CD4-positive, alpha-beta T cell treated with Interleukin-21 for 1 hour (primary cell): ENCODE measurements around the gene PRKAR1B.
"Not testable (repeated sequence)": the region's sequence is repeated elsewhere in the genome, so short reads cannot be mapped to it uniquely, and the experiment has no call there.

ENCODE experiments used
- DNase-seq: peaks from one replicate; pipeline ENCODE4 v3.0.0-alpha.2; 2020

Gene PRKAR1B

DNA sequence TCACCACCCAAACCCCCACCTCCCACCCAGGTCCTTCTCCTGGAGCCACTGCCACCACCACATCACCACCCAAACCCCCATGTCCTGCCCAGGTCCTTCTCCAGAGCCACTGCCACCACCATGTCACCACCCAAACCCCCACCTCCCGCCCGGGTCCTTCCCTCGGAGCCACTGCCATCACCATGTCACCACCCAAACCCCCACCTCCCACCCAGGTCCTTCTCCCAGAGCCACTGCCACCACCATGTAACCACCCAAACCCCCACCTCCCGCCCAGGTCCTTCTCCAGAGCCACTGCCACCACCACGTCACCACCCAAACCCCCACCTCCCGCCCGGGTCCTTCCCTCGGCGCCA, 175.5 kb downstream of the PRKAR1B start:
- DNase-seq, result not testable (repeated sequence)

DNA sequence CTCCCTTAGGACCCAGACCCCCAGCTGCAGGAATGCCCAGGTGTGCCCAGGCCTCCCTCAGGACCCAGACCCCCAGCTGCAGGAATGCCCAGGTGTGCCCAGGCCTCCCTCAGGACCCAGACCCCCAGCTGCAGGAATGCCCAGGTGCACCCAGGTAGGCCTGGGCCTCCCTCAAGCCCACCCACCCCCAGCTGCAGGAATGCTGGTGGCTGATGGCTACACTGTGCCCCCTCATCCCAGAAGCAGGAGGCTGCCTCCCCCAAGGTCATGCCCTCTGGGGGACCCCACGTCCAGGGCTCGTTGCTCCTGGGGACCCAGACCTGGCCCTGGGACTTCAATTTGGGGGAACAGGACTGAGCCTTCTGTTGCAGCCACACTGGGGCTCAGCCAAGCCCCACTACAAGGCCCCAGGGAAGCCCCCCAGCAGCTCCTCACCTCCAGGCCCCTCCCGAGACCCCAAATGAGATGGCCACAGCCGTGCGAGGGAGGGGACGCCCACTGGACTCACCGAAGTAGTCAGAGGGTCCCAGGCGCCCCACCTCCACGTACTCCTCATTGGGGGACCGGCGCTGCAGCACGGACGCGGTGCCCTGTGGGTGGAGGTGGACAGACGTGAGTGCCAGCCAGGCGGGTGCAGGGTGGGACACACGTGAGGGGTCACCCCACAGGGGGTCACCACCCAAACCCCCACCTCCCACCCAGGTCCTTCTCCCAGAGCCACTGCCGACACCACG, 176.0 kb downstream of the PRKAR1B start:
- DNase-seq, result no peak

DNA sequence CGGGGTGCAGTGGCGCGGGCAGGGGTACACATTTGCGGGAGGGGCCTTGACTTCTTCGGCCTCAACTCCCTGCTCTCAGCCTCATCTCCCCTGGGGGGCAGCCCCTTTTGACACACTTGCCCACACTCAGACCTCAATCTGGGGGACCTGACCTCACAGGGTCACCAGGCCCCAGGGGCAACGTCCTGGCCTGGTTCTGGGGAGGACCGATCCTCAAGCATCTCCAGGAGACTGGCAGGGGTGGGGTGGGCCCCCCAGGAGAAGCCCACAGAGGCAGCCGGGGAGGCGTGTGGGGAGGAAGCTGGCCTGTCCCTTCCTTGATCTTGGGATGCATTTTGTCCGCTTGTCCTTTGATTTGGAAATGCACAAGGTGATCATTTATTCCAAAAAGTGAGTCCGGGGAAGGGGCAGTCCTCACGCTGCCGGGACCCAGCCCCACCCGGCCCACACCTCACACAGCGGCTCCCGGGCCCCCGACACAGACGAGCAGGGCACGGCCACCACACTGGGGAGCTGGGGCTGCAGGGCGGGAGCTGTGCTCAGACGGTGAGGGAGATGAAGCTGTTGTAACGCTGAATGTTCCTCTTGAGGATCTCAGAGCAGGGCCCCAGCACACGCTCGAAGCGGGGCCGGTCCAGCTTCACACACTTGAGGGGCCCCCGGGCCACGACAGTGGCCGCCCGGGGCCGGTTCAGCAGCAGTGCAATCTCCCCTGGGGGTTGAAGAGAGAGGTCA, 177.0 kb downstream of the PRKAR1B start:
- no peak for DNase-seq

DNA sequence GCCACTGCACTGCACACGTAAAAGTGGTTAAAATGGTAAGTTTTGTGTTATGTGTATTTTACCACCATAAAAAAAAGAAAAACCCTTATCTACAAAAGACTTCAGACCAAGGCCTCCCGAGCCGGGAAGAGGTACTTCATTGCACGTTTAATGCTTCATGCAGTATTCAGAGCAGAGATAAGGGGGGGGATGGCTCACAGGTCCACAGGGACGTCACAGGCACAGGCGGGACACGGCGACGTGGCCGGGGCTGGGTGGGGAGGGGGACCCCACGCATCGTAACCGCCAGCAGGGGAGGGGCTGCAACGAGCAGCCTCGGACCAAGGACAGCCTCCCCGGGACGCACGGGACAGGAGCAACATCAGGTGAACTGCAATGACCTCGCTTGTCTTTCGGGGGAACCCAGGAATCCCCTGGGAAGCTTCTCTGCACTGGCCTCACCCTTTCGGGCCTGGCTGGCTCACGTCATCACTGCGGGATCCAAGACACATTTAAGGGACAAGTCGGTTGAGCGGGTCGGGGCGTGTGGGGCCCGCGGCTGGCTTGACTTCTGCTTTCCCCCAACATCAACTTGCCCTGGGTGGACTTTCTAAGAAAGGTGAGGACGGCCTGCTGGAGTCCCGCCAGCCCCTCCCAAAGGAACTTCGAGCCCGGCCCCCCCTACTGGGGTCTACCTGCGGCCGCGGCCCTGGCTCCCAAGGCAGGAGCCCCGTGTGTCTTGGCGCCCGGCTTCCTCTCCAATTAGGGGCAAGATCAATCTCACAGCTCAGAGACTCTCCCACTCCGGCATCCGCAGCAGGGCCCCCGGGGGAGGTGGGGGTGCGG, 177.8 kb downstream of the PRKAR1B start:
- DNase-seq, result no peak

DNA sequence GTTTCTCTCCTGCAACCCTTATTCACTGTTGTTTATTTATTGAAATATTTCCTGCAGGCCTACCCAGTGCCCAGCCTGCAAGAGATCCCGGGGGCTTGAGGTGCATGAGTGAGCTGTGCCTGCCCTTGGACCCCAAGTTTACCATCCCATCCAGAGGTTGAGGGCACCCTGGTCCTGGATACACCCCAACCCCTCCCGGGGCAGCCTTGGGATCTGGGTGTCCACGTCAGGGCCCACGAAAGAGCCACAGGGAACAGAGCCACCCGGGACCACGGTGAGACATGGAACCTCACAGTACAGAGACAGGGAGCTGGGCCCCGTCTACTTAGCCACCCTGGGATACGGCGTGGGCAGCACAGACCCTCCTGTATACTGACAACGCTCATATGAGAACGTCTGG, 178.7 kb downstream of the PRKAR1B start:
- DNase-seq, result no peak

DNA sequence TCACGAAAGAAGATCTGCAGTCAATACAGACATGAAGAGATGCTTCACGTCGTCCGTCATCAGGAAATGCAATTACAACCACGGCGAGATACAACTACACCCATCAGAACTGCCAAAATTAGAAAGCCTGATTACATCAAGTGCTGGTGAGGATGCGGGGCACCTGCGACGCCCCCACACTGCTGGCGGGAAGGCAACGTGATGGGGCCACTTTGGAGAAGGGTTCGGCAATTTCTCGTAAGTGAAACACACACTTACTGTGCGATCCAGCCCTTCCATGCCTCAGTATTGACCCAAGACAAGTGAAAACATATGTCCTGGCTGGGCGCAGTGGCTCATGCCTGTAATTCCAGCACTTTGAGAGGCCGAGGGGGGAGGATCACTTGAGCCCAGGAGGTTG, 181.6 kb downstream of the PRKAR1B start:
- no peak for DNase-seq

DNA sequence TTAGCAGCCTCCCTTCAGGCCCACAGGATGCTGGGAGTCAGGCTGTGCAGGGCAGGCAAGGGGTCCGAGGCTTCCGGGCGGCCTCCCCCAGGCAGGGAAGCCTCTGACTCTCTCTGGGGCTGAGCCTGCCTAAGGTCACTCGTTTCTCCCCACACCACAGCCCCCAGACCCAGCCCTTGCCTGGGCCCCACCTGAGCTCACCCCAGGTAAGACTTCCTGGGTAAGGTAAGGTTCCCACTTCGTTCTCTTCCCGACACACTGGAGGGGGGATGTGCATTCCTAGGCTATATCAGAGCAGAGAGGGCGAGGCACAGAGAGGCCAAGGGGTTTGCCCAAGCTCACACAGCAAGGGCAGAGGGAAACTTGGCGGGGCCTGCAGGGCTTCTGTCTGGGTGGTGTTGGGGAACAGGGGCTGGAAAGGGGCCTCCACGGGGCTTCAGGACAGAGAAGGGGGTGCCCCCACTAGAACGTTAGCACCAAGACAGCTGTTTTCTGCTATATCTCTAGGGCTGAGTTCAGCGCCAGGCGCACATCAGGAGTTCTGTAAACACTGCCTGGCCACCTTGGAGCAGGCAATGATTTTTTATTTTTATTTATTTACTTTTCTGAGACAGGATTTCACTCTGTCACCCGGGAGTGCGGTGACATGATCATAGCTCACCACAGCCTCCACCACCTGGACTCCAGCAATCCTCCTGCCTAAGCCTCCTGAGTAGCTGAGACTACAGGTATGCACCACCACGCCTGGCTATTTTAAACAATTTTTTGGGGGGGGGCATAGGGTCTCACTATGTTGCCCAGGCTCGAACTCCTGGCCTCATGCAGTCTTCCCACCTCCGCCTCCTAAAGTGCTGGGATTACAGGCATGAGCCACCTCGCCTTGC, 182.5 kb downstream of the PRKAR1B start:
- no peak for DNase-seq

DNA sequence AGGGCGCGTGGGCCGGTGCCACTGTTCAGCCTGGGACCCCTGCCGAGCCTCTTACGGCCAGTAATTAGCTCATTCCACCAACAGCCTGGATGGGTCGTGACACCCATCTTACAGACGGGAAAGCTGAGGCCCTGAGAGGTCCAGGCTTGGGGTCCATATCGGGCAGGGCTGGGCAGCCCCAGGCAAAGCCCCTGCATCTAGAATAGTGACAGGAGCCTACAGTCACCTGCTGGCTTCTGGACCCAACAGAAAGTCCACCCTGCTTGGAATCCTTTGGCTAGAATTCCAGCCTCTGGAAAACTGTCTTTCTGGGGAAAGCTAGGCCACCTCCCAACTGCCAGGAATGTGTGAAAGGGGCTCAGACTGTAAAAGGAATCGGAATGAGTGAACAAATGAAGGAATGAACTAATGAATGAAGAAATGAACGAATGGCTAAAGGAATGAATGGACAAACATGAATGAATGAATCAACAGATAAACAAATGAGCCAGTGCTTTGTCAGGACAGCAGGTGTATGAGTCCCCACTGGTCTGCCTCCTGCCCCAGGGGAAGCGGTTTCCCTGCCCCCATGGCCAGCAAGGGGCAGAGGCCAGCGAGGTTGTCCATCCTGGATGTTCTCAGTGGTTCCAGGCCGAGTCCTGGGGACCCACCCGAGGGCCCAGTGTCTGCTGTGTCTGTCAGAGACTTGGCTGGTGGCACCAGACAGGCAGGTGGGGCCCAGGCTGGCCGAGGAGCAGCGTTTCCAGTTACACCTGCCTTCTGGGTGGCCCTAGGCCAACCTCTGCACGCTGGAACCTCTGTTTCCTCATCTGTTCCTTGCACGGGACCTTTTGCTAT, 183.4 kb downstream of the PRKAR1B start:
- no peak for DNase-seq

DNA sequence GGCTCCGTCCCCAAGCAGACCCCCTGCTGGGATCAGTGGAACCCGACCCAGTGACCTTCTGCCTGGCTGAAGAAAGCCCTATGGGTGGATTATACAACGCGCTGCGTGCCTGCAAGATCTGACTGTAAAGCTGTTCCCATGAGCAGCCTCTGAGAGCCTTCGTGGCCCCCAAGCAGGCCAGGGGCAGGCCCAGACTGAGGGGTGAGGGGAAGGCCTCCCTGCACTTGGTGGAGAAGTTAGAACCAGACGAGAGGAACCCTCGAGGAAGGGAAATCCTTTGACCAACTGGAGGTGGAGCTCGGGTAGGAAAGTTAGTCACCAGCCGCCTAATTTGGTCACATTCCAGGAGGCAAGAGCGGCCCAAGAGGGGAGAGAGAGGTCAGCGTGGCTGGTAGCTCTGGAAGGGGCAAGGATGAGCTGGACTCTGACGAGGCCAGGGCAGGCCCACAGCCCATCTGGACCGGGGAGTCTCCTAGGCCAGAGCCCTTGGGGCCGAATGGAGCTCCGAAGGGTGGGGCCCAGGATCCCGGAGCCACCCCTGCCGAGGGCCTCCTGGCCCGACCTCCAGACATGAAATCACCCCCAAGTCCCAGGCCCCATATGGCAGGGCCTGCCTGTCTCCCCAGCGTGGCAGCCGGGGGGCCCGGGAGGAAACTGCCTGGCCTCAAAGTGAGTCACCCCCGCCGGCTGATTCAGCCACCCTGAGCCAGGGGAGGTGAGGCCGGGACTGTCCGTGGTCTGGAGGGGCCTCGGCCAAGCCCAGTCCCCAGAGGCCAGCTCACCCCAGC, 184.2 kb downstream of the PRKAR1B start:
- no peak for DNase-seq

DNA sequence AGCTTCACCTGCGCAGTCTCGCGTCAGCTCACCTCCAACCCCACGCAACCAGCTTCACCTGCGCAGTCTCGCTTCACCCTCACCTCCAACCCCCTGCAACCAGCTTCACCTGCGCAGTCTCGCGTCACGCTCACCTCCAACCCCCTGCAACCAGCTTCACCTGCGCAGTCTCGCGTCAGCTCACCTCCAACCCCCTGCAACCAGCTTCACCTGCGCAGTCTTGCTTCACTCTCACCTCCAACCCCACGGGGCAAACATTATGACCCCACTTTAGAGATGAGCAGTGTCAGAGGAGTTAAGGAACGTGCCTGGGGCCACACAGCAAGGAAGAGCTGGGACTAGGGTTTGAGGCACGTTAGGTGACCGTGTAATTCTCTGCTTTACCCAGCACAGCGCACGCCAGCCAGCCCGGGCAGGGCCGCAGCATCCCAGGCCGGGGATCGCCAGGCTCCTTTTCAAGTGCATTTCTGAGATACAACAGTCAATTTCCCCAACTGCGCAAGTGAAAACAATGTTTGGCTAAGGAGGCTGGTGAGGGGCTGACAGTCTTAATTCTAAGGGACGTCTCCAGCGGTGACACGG, 184.9 kb downstream of the PRKAR1B start:
- DNase-seq, result no peak

DNA sequence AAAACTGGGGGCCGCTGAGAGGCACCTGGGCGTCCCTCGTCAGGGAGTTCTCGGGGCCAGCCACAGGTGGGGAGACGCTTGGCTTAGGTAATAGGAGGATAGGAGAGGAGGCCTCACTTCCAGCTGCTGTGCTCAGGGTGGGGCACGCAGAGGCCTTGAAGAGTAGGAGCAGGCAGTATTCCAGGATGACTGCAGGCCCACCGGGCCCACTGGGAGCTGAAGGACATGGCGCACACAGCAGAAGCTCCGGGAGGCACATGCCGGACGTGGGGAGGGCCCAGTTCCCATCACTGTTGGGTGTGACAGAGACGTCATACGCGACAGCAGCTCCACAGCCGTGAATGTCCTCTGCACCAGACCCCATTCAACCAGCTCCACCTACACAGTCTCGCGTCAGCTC, 185.4 kb downstream of the PRKAR1B start:
- no peak for DNase-seq

DNA sequence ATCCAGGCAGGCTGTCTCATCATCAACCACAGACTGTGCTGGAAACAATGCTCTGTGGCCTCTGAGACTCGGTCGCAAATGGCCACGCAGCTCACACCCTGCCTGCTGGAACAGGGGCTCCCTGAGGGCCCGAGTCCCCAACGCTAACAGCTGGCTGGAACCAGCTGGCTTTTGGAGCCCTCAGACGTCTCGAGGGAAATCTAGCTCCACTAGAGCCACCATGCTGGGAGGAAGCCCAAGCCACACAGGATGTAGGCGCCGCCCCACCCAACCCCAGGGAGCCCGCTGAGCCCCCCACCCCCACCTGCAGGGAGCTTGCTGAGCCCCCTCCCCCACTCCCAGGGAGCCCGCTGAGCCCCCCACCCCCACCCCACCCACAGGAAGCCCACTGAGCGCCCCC, 186.1 kb downstream of the PRKAR1B start:
- DNase-seq, result no peak

DNA sequence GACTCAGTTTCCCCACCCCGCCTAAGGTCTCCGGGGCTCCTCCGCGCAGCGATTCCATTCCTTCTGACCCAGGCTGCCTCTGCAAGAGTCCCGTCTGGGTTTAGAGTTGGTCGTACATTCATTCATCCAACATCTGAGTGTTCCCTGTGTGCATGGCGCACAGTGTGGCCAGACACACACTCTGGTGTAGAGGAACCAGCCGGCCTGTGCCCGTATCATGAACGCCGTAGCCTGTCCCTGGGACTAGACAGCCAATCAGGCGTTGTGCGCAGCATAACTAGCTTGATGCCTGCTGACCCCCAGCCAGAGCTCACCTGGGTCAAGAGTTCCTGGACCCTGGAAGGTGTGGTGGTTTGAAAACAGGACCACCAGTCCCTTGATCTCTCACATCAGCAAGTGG, 186.5 kb downstream of the PRKAR1B start:
- DNase-seq, result no peak

DNA sequence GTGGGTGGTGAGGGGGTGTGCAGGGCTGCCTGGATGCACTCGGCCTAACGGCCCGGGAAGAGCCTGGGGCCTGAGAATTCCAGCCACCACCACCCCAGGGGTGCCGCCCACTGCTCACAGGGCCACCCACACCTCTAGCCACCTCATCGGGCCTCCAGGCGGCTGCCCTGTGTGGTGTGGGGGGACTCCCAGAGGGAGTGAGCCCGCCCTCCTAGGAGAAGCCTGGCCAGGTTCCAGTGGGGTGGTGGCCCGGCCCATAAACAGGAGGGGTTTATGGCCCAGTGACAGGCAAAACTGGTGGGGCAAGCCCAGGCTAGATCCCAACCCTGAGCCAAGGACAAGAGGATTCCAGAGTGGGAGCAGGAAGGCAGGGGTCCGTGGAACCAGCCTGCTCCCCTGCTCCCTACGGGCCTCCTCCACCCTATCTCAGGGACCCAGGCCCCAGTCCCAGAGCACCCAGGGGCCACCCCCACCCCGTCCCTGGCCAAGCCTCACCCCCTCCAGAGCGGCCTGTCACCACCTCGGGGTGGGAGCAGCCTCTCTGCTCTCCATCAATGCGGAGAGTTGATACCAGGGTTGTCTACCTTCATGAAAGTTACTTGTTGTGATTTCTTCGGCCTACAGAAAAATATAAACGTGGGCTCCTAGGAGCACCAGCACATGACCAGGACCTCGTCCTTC, 187.2 kb downstream of the PRKAR1B start:
- DNase-seq, result no peak

DNA sequence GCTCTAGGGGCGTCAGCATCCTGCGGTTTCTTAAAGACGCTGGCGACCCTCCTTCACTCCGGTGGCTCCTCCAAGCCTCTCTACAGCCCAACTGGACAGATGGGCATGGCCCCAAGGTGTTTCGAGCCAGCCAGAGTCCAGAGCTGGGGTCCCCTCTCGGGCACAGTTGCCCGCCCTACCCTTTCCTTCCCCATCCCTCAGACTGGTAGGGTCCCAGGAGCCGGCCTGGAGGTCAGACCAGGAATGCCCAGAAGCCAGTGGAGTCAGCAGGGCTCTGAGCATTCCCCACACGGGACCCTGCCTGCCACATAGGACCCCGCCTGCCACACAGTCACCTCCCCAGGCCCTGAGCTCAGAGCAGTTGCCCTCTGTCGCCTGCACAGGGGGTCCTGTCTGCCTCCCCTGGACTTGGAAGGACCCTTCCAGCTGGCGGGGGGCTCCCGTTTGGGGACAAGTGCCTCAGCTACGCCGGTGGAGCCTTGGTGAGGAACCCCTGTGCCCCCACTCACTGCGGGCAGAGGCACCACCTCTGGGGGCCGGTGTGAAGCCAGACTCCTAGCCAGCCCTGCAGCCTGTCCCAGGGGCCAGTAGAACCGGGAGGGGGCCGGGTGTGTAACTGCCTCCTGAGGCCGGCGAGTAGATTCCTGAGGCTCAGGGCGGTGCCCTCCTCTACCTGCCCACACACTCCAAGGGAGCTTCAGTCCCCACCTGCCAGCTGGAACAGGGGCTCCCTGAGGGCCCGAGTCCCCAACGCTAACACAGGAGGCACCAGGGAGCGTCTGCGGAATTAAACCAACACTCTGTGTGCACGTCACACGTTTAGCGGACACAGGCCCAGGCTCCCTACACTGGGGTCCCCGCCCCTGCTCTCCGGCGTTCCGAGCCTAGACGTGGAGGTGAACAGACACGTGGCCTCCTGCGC, 188.1 kb downstream of the PRKAR1B start:
- no peak for DNase-seq

DNA sequence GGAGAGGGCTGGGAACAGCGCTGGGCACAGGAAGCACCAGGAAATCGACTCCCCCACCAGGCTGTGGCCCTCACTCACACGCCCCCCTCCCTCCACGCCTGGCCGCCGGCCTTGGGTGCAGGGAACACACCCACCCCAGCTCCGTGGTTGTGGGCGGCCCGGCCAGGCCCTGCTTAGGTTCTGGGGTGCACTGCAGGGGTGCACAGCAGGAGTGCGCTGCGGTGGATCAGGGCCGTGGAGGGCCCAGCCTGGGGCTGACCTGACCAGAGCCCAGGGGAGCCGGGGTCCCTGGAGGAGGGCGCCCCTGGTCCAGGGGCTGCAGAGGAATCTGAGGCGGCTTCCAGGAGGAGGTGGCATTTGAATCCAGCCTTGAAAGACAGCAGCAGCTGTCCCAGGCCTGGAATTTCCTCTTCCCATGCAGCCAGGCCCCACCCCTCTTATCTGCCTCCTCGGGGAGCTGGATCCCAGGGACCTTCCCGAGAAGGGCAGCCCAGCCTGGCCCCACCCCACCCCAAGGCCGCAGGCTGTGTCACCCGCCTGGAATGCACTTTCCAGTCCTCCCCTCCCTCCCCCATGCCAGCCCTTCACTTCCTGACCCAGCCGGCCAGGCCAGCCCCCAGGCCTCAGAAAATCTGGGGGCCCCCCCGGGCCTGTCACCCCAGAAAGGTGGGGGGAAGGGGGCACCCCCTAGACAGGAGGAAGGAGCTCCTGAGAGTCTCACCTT, 189.0 kb downstream of the PRKAR1B start:
- no peak for DNase-seq

DNA sequence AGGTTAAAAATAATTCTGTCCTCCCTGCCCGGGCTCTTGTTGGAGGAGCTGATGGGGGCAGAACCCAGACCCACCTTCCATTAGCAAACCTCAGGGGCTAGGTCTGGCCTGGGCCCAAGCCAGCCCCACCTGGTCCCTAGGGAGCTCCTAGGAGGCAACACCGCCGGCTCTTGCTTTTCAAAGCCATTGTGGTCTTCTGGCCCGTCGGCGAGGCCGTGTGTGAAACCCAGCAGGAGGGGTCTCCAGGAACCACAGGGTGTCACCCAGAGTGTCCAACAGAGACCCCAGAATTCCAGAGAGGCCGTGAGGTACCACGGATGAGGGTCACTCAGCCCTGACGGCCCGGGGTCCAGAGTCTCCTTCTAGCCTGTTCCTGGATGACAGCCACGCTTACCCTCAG, 190.8 kb downstream of the PRKAR1B start:
- no peak for DNase-seq

DNA sequence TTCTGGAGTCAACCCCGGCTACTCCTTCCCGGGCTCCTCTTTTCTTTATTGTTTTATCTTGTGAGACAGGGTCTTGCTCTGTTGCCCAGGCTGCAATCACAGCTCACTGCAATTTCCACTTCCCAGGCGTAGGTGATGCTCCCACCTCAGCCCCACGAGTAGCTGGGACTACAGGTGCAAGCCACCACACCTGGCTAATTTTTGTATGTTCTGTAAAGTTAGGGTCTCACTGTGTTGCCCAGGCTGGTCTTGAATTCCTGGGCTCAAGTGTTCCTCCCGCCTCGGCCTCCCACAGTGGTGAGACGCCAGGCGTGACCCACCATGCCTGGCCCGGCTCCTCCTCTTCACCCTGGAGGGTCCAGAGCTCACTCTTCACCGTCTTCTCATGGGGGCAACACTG, 192.1 kb downstream of the PRKAR1B start:
- DNase-seq, result no peak
